ENCODE results near the gene SLC38A1.

- TF ChIP-seq GATA2 (IDR thresholded peaks at IDR 0.05; ENCODE audit: low read depth, low read length) (no peak), GATA3 (IDR thresholded peaks at IDR 0.05; ENCODE audit: low read depth, low read length) (no peak)
These were observed 115.5 kb downstream of the SLC38A1 start for GRCh38 chr12:46153268-46153872.
